Measurements from ENCODE around the gene TDG.
"Not testable (repeated sequence)": the region's sequence is repeated elsewhere in the genome, so short reads cannot be mapped to it uniquely, and the experiment has no call there.

TDG gene

DNA sequence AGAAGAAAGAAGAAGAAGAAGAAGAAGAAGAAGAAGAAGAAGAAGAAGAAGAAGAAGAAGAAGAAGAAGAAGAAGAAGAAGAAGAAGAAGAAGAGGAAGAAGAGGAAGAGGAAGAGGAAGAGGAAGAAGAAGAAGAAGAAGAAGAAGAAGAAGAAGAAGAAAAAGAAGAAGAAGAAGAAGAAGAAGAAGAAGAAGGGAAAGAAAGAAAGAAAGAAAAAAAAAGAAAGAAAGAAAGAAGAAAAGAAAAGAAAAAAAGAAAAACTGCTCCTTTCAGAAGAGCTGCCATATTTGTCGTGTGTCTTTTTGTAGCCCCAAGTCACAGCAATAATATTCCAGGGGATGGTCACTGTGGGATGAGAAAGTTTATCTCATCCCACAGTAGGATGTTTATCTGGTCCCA lies 56.2 kb downstream of the TDG start:
- H3K9me3 Mint-ChIP-seq; H3K36me3 Mint-ChIP-seq (ENCODE audit: low read depth); DNase-seq (ENCODE audit: low spot score); H3K4me1 Mint-ChIP-seq (ENCODE audit: low read depth); H3K27ac Mint-ChIP-seq; H3K4me3 Mint-ChIP-seq: not testable (repeated sequence)
- H3K27me3 Mint-ChIP-seq (ENCODE audit: low read depth) = peaks cover 22% of the 10 kb centered on the region

- H3K9me3 Mint-ChIP-seq = peaks cover 4% of the 10 kb centered on the region
- no peaks in the 10 kb centered on the region for H3K36me3 Mint-ChIP-seq (ENCODE audit: low read depth)
- H3K4me3 Mint-ChIP-seq = no peak overlapping the region
- no peak overlapping the region for H3K27ac Mint-ChIP-seq
- no peaks in the 10 kb centered on the region for H3K4me1 Mint-ChIP-seq (ENCODE audit: low read depth)
- H3K27me3 Mint-ChIP-seq (ENCODE audit: low read depth) = peaks cover 27% of the 10 kb centered on the region
- DNase-seq (ENCODE audit: low spot score) = no peak
Measured at GRCh38 chr12:104022786-104023185, 57.1 kb downstream of the TDG start.

DNA sequence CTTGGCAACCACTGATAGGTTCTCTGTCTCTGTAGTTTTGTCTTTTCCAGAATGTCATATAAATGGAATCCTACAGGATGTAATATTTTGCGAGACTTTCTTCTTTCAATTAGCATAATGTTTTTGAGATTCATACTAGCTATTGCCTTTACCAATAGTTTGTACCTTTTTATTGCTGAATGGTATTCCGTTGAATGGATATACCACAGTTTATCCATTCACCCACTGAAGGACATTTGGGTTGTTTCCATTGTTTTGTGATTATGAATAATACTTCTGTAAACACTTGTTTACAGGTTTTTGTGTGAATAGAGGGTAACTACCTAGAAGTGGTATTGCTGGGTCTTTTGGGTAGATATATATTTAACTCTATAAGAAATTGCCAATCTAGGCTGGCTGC lies 58.0 kb downstream of the TDG start:
- Mint-ChIP-seq H3K9me3 (peaks cover 4% of the 10 kb centered on the region), H3K36me3 (ENCODE audit: low read depth) (no peaks in the 10 kb centered on the region), H3K4me1 (ENCODE audit: low read depth) (no peaks in the 10 kb centered on the region), H3K27me3 (ENCODE audit: low read depth) (peaks cover 33% of the 10 kb centered on the region), H3K27ac (no peak overlapping the region), H3K4me3 (no peak overlapping the region)
- DNase-seq (ENCODE audit: low spot score) = no peak

GRCh38 chr12:104024348-104024747 lies 58.7 kb downstream of the TDG start:
- H3K9me3 Mint-ChIP-seq = peaks cover 4% of the 10 kb centered on the region

DNA sequence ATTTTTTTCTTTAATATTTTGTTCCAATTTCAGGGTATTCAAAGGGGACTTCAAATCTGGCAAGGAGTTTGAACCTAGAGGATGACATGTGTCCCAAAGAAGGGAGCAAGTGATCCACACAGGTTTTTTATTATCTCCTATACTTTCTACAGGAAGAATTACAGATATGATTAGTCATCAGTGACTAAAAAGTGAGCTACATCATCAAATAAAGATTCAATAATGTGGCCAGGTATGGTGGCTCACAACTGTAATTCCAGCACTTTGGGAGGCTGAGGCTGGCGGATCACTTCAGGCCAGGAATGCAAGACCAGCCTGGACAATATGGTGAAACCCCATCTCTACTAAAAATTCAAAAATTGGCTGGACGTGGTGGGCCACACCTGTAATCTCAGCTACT lies 60.1 kb downstream of the TDG start:
- no peak for DNase-seq (ENCODE audit: low spot score)
- Mint-ChIP-seq H3K27ac (no peak overlapping the region), H3K4me1 (ENCODE audit: low read depth) (no peaks in the 10 kb centered on the region), H3K36me3 (ENCODE audit: low read depth) (no peaks in the 10 kb centered on the region), H3K4me3 (no peak overlapping the region), H3K27me3 (ENCODE audit: low read depth) (peaks cover 32% of the 10 kb centered on the region), H3K9me3 (peaks cover 4% of the 10 kb centered on the region)

More at GRCh38 chr12:104024348-104024747, 58.7 kb downstream of the TDG start:
- DNase-seq (ENCODE audit: low spot score) = no peak
- H3K27ac Mint-ChIP-seq = no peak overlapping the region
- no peaks in the 10 kb centered on the region for H3K36me3 Mint-ChIP-seq (ENCODE audit: low read depth)
- no peak overlapping the region for H3K4me3 Mint-ChIP-seq
- no peaks in the 10 kb centered on the region for H3K4me1 Mint-ChIP-seq (ENCODE audit: low read depth)
- peaks cover 37% of the 10 kb centered on the region for H3K27me3 Mint-ChIP-seq (ENCODE audit: low read depth)

DNA sequence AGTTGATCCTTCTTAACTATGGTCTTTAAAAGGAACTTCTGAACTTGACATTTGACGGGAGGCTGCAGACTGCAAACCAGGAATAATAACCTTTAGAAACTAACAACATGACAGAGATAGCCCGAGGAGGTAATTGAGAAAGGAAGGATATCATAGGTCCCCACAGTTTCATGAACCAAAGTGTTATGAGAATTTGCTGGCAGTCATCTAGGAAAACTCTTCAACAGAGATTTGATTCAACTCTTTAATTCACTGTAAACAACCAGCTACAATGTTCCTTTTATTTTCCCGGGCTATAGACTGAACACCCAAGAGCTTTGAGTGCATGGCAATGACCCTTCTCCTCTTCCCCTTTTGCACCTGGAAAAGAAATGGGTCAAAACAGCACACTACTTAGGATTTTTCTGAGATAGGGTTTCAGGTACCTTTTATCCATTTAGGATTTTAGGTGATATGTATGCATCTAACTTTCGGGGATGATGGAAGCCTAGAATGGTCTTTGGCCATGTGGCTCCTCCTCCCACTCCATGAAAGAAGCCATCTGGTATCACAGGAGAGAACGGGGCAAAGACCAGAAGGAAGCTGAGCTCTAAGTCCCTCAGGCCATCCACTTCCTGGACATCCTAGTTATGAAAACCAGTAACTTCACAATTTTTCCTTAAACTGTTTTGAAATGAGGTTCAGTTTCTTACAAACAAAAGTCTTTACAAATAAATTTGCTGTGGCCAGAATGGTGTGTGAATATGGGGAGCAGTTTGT lies 61.3 kb downstream of the TDG start:
- Mint-ChIP-seq H3K4me1 (ENCODE audit: low read depth) (no peaks in the 10 kb centered on the region), H3K9me3 (peaks cover 4% of the 10 kb centered on the region), H3K36me3 (ENCODE audit: low read depth) (no peaks in the 10 kb centered on the region), H3K27ac (no peak overlapping the region), H3K27me3 (ENCODE audit: low read depth) (peaks cover 24% of the 10 kb centered on the region), H3K4me3 (no peak overlapping the region)
- DNase-seq (ENCODE audit: low spot score) = no peak

DNA sequence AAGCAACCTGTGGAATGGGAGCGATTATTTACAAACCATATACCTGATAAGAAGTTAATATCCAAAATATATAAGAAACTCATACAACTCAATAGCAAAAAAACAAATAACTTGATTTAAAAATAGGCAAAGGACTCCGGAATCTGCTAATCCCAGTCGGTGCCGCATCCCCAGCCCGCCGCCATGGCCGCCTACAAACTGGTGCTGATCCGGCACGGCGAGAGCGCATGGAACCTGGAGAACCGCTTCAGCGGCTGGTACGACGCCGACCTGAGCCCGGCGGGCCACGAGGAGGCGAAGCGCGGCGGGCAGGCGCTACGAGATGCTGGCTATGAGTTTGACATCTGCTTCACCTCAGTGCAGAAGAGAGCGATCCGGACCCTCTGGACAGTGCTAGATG lies 64.9 kb downstream of the TDG start:
- not testable (repeated sequence) for H3K4me3 Mint-ChIP-seq, H3K27ac Mint-ChIP-seq
- peaks cover 27% of the 10 kb centered on the region for H3K27me3 Mint-ChIP-seq (ENCODE audit: low read depth)

GRCh38 chr12:104036143-104036542 lies 70.5 kb downstream of the TDG start:
- peaks cover 26% of the 10 kb centered on the region for H3K27me3 Mint-ChIP-seq (ENCODE audit: low read depth)
- not testable (repeated sequence) for H3K9me3 Mint-ChIP-seq; DNase-seq (ENCODE audit: low spot score); H3K27ac Mint-ChIP-seq; H3K4me1 Mint-ChIP-seq (ENCODE audit: low read depth); H3K36me3 Mint-ChIP-seq (ENCODE audit: low read depth); H3K4me3 Mint-ChIP-seq

More for the DNA sequence above, 64.9 kb downstream of the TDG start:
- H3K36me3 Mint-ChIP-seq (ENCODE audit: low read depth); DNase-seq (ENCODE audit: low spot score); H3K4me1 Mint-ChIP-seq (ENCODE audit: low read depth); H3K9me3 Mint-ChIP-seq: not testable (repeated sequence)
